DLD1 (cell line): ENCODE measurements around the gene LUC7L2.
"Not testable (repeated sequence)": the region's sequence is repeated elsewhere in the genome, so short reads cannot be mapped to it uniquely, and the experiment has no call there.

Experiments
- in situ Hi-C: cut with HindIII; loops from 2 replicates; pipeline ENCODE4 v1.10.0; 2017; ENCODE audit warnings: low sequenced_read_pairs

LUC7L2 gene, protein sequence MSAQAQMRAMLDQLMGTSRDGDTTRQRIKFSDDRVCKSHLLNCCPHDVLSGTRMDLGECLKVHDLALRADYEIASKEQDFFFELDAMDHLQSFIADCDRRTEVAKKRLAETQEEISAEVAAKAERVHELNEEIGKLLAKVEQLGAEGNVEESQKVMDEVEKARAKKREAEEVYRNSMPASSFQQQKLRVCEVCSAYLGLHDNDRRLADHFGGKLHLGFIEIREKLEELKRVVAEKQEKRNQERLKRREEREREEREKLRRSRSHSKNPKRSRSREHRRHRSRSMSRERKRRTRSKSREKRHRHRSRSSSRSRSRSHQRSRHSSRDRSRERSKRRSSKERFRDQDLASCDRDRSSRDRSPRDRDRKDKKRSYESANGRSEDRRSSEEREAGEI

DNA sequence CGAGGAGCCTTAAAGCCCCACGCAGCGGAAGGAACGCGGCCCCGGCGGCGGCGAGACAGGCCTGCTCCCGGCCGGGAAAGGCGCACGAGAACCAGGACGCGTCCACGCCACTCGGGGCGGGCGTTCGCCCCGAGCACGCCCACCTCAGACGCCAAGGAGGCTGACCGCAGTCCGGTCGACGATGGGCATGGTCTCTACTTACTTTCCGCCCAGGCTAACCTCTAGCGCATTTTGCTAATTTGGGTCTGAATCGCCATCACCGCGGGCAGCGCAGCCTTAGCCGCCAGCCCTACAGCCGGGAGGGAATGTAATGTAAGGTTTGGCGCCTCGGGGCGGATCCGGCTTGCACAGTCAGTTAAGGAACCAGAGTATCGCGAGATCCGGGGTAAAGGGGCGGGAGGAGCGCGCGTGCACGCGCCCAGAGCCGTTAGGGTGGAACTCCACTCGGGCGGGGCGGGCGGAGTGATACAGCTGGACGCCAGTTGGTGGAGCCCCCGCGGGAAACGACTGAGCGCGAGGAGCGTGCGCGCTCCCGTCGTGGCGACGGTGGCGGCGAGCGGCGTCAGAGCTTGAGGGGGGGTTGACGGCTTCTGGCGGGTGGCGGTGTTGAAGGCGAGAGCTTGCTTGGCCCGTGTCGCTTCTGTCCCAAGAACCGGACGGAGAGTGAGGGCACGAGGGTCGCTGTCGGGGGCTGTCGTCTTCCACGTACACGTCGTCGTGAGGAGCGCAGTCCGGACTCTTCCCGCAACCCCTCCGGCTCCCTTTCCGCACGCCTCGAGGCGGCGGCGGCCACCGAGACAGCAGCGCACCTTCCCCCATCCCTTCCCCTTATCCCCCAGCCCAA, at the start of gene LUC7L2:
TSS of gene LUC7L2 (plus strand) at position 529 of the 844 bp plus-strand sequence. CDS start 368 bp downstream, outside the sequence.
- in situ Hi-C loops, result no loop called here

DNA sequence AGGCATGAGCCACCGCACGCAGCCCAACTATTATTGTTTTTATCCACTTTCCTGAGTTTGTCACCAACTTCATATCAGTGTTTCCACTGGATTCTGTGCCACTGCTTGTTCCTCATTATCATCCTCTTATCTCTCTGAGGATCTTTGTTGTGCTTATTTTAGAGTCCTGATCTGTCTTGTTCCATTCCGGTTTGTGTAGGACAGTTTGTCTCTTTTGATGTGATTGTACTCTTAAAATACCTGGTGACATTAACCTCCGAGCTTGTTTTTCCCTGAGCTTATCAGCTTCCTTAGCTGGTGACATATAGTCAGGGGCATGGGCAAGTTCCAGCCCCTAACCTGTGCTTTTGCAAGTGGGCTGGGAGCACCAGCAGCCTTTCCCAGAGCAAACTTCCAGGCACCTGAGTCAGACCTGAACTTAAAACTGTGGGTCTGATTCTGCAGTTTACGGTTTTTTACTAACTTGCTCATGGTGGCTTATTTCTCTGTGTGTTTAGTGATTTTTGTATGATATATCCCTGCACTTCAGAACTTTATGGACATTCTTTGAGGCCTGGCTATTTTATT, 41.7 kb upstream of the LUC7L2 start:
- in situ Hi-C loops, result no loop called here

DNA sequence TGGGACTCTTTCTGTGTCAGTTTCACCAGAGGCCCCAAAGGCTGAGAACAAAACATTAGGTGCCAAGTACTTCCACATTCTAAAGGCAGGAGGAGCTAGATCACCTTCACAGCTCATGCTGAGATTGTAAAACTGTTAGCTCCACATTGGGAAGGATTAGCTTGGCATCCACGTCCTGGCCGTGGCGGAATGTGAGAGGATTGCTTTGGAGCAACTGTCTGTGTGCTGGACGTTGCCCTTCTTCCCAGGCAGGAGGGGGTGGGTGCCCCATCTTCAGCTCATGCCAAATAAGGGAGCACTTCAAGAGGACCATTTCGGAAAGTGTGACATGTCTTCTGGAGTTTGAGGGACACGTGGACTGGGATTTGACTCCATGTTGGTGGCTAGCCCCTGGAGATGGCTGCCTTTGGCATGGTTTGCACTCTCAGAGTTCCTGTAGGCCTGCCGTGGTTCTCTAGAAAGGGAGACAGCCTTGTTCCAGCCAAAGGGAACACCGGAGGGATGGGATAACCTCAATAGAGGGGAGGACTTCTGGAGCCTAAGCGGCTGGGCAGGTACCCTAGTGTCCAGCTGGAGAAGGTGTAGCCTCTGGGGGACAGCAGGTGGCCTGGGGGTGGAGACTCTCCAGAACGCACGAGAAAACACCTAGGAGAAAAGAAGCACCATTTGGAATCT, 38.5 kb upstream of the LUC7L2 start:
- in situ Hi-C loops, result no loop called here

DNA sequence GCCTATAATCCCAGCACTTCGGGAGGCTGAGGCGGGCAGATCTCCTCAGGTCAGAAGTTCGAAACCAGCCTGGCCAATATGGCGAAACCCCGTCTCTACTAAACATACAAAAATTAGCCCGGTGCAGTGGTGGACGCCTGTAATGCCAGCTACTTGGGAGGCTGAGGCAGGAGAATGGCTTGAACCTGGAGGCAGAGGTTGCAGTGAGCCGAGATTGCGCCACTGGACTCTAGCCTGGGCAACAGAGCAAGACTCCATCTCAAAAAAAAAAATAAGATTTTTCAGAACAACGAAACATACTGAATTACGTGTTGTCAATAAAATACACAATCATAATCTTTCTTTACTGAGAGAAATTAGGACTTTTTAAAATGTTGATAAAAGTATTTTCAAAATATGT, 35.0 kb upstream of the LUC7L2 start:
- in situ Hi-C loops, result not testable (repeated sequence)

DNA sequence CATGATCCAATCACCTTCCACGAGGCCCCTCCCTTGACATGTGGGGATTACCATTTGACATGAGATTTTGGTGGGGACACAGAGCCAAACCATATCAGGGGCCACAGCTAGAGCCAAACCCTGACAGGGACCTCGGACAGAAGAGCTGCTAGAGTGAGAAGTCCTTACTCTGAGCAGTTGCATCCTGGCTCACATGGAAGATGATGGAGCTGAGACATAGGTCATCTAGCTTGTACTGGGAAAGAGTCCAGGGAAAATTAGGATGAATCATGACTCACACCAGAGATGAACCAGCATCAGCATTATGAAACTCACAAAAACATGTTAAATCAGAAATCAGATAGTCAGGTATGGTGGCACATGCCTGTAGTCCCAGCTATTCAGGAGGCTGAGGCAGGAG, 31.3 kb upstream of the LUC7L2 start:
- in situ Hi-C loops, result no loop called here

DNA sequence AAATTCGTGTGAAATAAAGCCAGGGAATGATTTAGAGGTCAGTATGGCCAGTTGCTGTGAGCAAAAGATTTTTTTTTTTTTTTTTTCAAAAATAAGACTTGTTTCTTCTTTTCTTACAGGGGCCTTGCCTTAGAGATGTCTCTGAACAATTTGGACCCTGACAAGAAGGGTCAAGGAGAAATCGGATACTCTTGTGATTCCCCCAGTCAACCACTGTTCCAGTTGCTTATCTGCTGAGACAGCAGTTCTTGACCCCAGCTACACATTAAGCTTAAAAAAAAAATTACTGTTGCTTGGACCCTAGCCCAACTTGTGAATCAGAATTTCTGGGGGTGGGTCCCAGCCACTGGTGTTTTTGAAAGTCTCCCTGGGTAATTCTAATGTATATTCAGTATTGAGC, 30.6 kb upstream of the LUC7L2 start:
- in situ Hi-C loops, result no loop called here

DNA sequence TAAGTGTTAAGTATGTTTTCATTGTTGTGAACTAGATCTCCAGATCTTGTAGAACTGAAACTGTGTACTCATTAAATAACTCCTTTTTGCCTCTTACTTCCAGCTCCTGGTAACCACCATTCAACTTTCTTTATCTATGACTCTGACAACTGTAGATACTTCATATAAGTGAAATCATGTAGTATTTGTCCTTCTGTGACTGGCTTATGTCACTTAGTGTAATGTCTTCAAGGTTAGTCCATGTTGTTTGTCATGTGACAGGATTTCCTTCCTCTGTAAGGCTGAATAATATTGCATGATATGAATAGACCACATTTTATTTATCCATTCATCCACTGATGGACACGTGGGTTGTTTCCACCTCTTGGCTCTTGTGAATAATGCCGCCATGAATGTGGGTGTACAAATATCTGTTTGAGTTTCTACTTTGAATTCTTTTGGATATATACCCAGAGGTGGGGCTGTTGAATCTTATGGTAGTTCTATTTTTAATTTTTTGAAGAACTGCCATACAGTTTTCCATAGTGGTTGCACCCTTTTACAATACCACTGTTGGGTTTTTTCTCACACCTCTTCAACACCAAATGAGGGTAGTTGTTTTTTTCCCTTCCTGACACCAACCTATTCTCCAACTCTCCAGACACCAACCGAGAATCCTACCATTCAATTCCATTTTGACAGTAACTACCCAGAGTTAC, 29.2 kb upstream of the LUC7L2 start:
- in situ Hi-C loops, result no loop called here

DNA sequence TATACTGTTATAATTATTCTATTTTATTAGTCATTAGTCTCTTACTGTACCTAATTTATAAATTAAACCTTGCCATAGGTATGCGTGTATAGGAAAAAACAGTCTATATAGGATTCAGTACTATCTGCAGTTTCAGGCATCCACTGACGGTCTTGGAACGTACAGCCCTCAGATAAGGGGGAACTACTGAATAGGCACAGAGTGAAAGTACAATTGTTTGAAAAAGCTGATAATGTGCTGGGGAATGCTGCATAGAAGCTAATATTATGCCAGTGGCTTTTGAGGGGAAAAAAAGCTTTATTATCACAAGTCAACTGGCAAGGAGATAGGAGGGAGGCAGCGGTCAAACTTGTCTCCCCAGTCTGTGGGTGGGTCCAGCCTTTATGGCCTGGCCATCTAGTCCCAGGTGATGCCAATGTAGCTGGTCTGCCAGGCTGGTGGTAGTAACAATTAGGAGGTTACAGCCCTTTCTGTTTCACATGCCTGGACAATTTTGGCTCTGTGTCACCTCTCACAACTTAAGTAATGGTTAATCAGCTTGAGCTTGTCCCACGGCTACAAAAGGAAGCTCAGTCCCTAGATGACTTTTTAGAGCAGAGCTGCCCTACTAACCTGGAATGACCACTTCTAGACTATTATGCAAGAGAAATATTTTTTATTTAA, 26.9 kb upstream of the LUC7L2 start:
- in situ Hi-C loops, result no loop called here

DNA sequence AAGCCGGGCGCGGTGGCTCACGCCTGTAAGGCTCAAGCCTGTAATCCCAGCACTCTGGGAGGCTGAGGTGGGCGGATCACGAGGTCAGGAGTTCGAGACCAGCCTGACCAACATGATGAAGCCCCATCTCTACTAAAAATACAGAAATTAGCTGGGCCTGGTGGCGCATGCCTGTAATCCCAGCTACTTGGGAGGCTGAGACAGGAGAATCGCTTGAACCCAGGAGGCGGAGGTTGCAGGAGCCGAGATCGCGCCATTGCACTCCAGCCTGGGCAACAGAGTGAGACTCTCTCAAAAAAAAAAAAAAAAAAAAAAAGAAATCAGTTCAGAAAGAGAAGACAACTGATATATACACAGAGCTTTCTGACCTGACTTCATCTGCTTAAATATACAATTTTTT, 26.3 kb upstream of the LUC7L2 start:
- in situ Hi-C loops, result not testable (repeated sequence)

DNA sequence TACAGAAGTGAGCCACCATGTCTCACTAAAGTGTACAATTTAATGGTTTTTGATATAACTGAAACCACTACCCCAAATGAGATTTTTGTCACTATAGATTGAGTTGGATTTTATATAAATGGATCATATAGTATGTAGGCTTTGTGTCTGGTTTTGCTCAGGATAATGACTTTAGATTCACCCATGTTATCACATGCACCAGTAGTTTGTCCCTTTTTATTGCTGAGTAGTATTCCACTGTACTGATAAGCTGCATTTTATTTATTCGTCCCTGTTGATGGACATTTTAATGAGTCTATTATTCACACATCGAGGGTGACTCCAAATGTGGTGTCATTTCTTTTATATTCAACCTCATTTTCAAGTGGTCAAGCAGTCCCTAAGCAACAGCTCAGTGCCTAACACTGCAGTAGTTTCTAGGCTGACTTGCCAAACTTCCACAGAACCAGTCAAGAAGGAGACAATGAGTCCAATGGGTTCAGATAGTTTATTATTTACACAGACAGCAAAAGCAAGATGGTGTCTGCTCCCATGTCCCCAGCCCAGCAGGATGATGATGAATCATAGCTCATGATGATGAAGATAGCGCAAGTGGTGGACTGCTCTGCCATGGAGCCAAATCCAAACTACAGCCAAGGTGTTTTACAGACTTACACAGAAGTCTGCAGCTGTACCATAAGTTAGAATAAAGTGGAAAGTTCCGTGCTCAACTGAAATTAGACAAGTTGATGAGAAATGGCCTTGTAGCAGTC, 25.1 kb upstream of the LUC7L2 start:
- in situ Hi-C loops, result no loop called here

DNA sequence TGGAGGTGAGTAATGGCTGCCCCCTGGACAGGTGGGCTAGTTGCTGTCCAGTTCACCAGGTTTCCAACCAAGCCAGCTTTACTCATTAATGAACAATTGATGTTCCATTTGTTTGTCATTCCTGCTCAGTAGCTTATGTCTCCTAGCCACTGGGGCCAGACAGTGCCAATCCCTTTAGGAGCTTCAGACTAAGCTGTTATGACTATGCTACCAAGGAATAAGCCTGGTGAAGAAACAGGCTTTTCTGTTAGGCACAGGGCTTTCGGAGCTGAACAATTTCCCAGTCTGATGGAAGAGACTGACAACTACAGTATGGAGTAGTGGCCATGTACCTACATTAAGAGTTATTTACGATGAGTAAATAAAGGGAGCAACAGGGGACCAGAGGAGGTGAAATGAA, 20.7 kb upstream of the LUC7L2 start:
- in situ Hi-C loops, result no loop called here

DNA sequence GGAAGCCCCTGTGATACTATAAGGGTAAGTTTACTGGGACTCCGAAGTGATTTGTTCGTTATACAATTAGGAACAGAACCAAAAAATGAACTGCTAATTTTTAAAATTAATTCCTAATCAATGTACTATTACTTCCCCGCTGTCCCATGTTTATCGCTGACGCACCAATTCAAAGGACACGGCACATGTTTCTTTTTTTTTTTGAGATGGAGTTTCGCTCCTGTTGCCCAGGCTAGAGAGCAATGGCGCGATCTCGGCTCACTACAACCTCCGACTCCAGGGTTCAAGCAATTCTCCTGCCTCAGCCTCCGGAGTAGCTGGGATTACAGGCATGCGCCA, 20.0 kb upstream of the LUC7L2 start:
- in situ Hi-C loops, result no loop called here

DNA sequence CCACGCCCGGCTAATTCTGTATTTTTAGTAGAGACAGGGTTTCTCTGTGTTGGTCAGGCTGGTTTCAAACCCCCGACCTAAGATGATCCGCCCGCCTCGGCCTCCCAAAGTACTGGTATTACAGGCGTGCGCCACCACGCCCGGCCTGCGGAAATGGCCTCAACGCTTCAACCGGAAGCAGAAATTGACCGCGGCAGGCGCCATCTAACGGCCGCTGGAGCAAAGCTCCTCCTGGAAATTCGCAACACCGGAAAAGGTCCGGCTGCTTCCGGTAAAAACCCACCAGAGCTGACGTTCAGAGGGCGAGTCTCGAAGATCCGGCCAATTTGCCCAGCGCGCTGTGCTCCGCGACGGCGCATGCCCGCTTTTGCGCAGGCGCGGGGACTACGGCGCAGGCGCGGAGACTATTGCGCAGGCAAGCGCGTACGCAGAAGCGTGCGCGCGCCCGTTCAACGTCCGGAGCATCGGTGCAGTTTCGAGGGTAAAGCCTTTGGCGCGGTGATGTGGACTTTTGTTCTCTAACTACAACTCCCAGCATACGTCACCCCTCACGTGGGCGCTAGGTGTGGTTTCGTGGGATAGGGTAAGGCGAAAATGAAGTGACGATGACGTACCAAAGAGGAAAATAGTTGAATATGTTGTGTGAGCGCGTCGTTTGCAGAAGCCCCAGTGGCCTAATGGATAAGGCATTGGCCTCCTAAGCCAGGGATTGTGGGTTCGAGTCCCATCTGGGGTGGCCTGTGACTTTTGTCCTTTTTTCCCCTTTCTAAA, 19.5 kb upstream of the LUC7L2 start:
- in situ Hi-C loops, result no loop called here

DNA sequence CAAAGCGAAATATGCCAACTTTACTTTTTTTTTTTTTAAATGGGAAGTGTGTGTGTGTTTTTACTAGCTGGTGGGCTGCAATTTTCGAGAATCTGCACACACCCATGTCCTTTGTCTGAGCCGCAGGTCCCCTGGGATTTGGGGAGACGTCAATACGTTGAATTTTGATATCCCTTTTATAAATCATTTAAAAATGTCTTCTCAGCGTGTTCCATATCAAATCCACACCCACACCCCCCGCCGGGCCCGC, 19.0 kb upstream of the LUC7L2 start:
- in situ Hi-C loops, result no loop called here

DNA sequence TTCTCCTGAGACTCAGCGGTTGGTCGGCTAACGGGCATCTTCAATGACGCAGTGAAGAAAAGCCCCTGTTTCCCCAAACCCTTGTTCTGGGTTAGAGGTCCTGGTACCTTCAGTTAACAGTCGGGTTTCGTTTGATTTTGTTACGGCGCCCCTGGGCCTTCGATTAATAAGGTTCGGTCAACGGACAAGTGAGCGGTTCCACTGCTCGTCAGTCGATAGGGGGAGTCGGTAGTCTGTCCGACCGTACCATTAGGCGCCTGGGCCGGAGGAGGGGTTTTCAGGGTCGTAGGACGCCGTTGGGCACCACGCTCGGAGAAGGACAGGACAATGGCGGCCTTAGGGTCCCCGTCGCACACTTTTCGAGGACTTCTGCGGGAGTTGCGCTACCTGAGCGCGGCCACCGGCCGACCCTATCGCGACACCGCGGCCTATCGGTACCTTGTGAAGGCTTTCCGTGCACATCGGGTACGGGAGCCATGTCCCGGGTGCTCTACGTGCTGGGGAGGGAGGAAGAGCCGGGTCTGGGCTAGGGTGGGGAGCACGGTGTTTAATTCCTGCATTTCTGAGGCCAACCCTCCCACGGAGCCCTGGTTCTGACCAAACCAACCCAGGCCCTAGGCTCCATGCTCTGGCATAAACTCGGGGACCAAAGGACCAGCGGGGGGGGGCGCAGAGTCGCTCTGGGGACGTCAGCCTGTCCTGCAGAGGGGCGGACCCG, 18.5 kb upstream of the LUC7L2 start, which contains the start of gene FMC1:
TSS of gene FMC1 (plus strand) at position 280 of the 718 bp plus-strand sequence. CDS start at position 328, 48 bp downstream.
- in situ Hi-C loops, result no loop called here

DNA sequence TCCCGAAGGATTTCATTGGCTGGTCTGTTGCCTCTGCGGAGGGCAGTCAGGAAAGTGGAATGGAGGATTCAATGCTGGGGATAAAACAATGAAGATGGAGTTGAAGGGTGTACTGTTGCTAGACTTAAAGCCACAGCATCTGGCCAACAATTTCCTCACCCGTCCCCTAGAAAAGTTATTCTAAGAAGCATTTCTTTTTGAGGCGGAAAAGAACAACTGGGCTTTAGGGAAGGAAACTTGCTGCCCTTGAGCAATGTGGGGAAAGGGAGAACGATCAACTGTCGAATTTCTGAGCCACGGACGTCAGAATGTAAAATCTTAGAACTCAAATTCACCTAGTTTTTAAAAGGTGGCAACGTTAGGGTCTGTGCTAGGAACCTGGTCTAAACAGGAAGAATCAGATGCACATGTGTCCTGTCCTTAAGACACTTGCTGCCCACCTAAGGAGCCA, 17.9 kb upstream of the LUC7L2 start:
- in situ Hi-C loops, result no loop called here

DNA sequence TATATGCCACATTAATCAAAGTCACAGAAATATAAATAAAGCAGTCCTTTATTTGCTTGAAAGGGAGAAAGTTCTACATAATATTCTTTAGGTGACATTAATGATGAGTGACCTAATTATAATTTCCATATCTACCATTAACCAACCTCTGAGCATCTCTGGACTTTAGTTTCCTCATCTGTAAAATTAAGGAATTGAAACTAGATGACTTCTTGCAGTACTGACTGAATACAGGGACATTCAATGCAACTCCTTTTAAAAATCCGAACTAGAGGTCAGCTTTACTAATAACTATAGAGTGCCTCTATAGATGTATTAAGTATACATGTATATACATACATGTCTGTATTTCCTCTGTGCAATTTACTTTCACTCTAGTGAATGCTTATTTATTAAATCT, 14.7 kb upstream of the LUC7L2 start:
- in situ Hi-C loops, result no loop called here

DNA sequence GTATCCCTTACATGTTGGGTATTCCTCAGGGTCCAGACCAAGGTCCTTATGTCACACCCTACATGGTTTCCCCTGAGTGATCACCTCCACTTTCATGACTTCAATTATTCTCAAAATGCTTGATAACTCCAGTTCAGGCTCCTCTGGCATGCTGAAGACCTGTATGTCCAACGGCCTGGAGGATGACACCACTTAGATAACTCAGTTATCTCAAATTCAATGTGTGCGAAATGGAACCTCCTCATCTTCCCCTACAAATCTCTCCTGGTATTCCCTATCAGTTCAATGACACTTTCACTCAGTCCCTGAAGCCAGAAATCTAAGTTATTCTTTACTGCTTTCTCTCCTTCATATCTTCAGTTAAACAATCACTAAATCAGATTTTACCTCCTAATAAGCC, 8.7 kb upstream of the LUC7L2 start:
- in situ Hi-C loops, result no loop called here
